HCT116 (cell line): Measurements from ENCODE around the gene CABLES1. TPM values are rescaled to one million over a fixed set of nuclear protein-coding genes. Genes with fewer than 3 reads are reported as not detected.

ENCODE experiments used
- ATAC-seq: fragments of 200-7000 bp; cut with Tn5 transposase; 2 replicates; pipeline ENCODE4 v1.9.1; 2020; ENCODE audit warnings: mild to moderate bottlenecking, moderate library complexity
- BruUV-seq: library from RNA; stranded (reverse); fragments of 400-500 nt; replicated peaks from 2 replicates; lab custom pipeline; 2021; lab: Mats Ljungman, UMichigan
- CTCF ChIA-PET: fragments of 300-600 bp; sonication (Branson Sonifier 250); formaldehyde crosslinking; loops from one replicate; lab custom pipeline; 2021; ENCODE audit warnings: antibody characterized with exemption; lab: Charles Lee
- POLR2A ChIA-PET: fragments of 300-600, 350-600 bp; sonication (Branson Sonifier 250); formaldehyde crosslinking; loops from one replicate; lab custom pipeline; 2021; ENCODE audit warnings: antibody characterized with exemption; lab: Charles Lee
- RAD21 ChIA-PET, 2 experiments: fragments of 300-600 bp; sonication (Branson Sonifier 250); formaldehyde crosslinking; loops; one replicate each; lab custom pipeline; 2023; ENCODE audit warnings: low total read pairs in 2 of 2; ENCODE audit not compliant: uncharacterized antibody in 2 of 2, unreplicated experiment in 2 of 2, low non-redundant PET in 1 of 2; lab: Charles Lee
- DNase-seq: peaks from one replicate; pipeline ENCODE4 v3.0.0-alpha.2; 2010; ENCODE audit warnings: low read depth, low spot score
- H2AFZ ChIP-seq: fragments of 200-600 bp; shearing (Covaris generic), sonication (generic); 2 replicates; pipeline ENCODE4 v1.6.1; 2017; ENCODE audit warnings: low read depth, mixed run types, mixed read lengths, antibody characterized with exemption, low read length; ENCODE audit not compliant: poor library complexity, severe bottlenecking
- H3K27ac ChIP-seq: 2 replicates; pipeline ENCODE4 v1.5.1; 2012; ENCODE audit warnings: low read depth, low read length
- H3K27me3 ChIP-seq: fragments of 200-600 bp; sonication (generic); 2 replicates; pipeline ENCODE4 v1.6.1; 2016; ENCODE audit warnings: mixed run types, low read length, mixed read lengths; ENCODE audit not compliant: insufficient read depth
- H3K36me3 ChIP-seq, 2 experiments: fragments of 200-500 bp in 1 of 2; fragments of 200-600 bp in 1 of 2; sonication (Bioruptor generic) in 1 of 2; sonication (generic) in 1 of 2; 2 replicates each; pipeline versions ENCODE4 v1.5.1 to v1.6.1; 2014 to 2016; ENCODE audit warnings: low read length in 2 of 2, inconsistent platforms in 1 of 2, mixed read lengths in 1 of 2, mixed run types in 1 of 2; ENCODE audit not compliant: insufficient read depth in 2 of 2, control insufficient read depth in 1 of 2
- H3K4me1 ChIP-seq, 2 experiments: fragments of 200-600 bp in 1 of 2; sonication (generic) in 1 of 2; 2 replicates each; pipeline versions ENCODE4 v1.5.1 to v1.6.1; 2012 to 2017; ENCODE audit warnings: low read length in 2 of 2, inconsistent platforms in 1 of 2, mild to moderate bottlenecking in 1 of 2, mixed read lengths in 1 of 2, mixed run types in 1 of 2, moderate library complexity in 1 of 2; ENCODE audit not compliant: insufficient read depth in 2 of 2, control insufficient read depth in 1 of 2
- H3K4me2 ChIP-seq: fragments of 200-600 bp; sonication (generic); 2 replicates; pipeline ENCODE4 v1.6.1; 2017; ENCODE audit warnings: mixed run types, low read length, mixed read lengths
- H3K4me3 ChIP-seq, 2 experiments: fragments of 200-600 bp in 1 of 2; sonication (generic) in 1 of 2; replicated peaks in 1 of 2; 2 replicates each; pipeline ENCODE4 v1.5.1; 2011 to 2016; ENCODE audit warnings: low read length in 2 of 2, control low read depth in 1 of 2, low read depth in 1 of 2, mild to moderate bottlenecking in 1 of 2, mixed read lengths in 1 of 2, mixed run types in 1 of 2
- H3K79me2 ChIP-seq: fragments of 200-600 bp; sonication (generic); 2 replicates; pipeline ENCODE4 v1.6.1; 2017; ENCODE audit warnings: mild to moderate bottlenecking, mixed run types, low read length, moderate library complexity, mixed read lengths; ENCODE audit not compliant: insufficient read depth
- H3K9ac ChIP-seq: fragments of 200-600 bp; sonication (generic); 2 replicates; pipeline ENCODE4 v1.6.1; 2016; ENCODE audit warnings: low read length, mixed read lengths
- H3K9me2 ChIP-seq: fragments of 200-600 bp; sonication (generic), shearing (Covaris generic); 2 replicates; pipeline ENCODE4 v1.6.1; 2017; ENCODE audit warnings: mixed run types, mild to moderate bottlenecking, moderate library complexity; ENCODE audit not compliant: insufficient read depth
- H3K9me3 ChIP-seq, 2 experiments: fragments of 200-500 bp in 1 of 2; fragments of 200-600 bp in 1 of 2; sonication (Bioruptor generic) in 1 of 2; sonication (generic) in 1 of 2; 2 replicates each; pipeline ENCODE4 v1.6.1; 2014 to 2017; ENCODE audit warnings: low read length in 2 of 2, mixed read lengths in 2 of 2, inconsistent platforms in 1 of 2, low read depth in 1 of 2, mild to moderate bottlenecking in 1 of 2, mixed run types in 1 of 2, moderate library complexity in 1 of 2; ENCODE audit not compliant: control insufficient read depth in 1 of 2, insufficient read depth in 1 of 2
- H4K20me1 ChIP-seq: fragments of 200-600 bp; sonication (generic), shearing (Covaris generic); 2 replicates; pipeline ENCODE4 v1.6.1; 2017; ENCODE audit warnings: mixed run types, mild to moderate bottlenecking, moderate library complexity; ENCODE audit not compliant: insufficient read depth
- ATF3 ChIP-seq: IDR thresholded peaks from 2 replicates; pipeline ENCODE4 v1.6.1; 2012
- CTCF ChIP-seq, 3 experiments: fragments of 200-600 bp in 1 of 3; sonication (generic) in 1 of 3; IDR thresholded peaks in 2 of 3; conservative IDR thresholded peaks in 1 of 3; 2 replicates each; pipeline ENCODE4 v1.5.1; 2012 to 2017; ENCODE audit warnings: low read depth in 2 of 3, low read length in 2 of 3, antibody characterized with exemption in 1 of 3, borderline replicate concordance in 1 of 3, control low read depth in 1 of 3, mild to moderate bottlenecking in 1 of 3, mixed read lengths in 1 of 3, mixed run types in 1 of 3, moderate library complexity in 1 of 3; ENCODE audit not compliant: insufficient read depth in 1 of 3
- EGR1 ChIP-seq: IDR thresholded peaks from 2 replicates; pipeline ENCODE4 v1.6.1; 2012; ENCODE audit warnings: low read depth
- ELF1 ChIP-seq: IDR thresholded peaks from 2 replicates; pipeline ENCODE4 v1.6.1; 2012; ENCODE audit warnings: low read depth, borderline replicate concordance
- EZH2phosphoT487 ChIP-seq: fragments of 200-600 bp; IDR thresholded peaks from 2 replicates; pipeline ENCODE4 v1.6.1; 2018; ENCODE audit warnings: antibody characterized with exemption, borderline replicate concordance
- FOSL1 ChIP-seq: IDR thresholded peaks from 2 replicates; pipeline ENCODE4 v1.6.1; 2012; ENCODE audit warnings: low read depth
- JUND ChIP-seq: IDR thresholded peaks from 2 replicates; pipeline ENCODE4 v1.6.1; 2012
- POLR2A ChIP-seq: IDR thresholded peaks from 2 replicates; pipeline ENCODE4 v1.7.0; 2011; ENCODE audit warnings: borderline replicate concordance; ENCODE audit not compliant: insufficient read depth, insufficient read length; ENCODE audit errors: extremely low read depth
- POLR2AphosphoS5 ChIP-seq: IDR thresholded peaks from 2 replicates; pipeline ENCODE4 v1.6.1; 2011; ENCODE audit warnings: mild to moderate bottlenecking, low read depth, low read length, moderate library complexity
- RAD21 ChIP-seq: IDR thresholded peaks from 2 replicates; pipeline ENCODE4 v1.6.1; 2012; ENCODE audit warnings: low read depth, mild to moderate bottlenecking
- REST ChIP-seq: IDR thresholded peaks from 2 replicates; pipeline ENCODE4 v1.6.1; 2012; ENCODE audit warnings: low read depth
- SIN3A ChIP-seq: IDR thresholded peaks from 2 replicates; pipeline ENCODE4 v1.6.1; 2012; ENCODE audit warnings: low read depth
- SP1 ChIP-seq: IDR thresholded peaks from 2 replicates; pipeline ENCODE4 v1.6.1; 2012; ENCODE audit warnings: low read depth
- TCF7L2 ChIP-seq: IDR thresholded peaks from 2 replicates; pipeline ENCODE4 v1.7.0; 2011; ENCODE audit warnings: borderline replicate concordance, inconsistent platforms; ENCODE audit not compliant: insufficient read depth, insufficient read length; ENCODE audit errors: extremely low read depth
- YY1 ChIP-seq: IDR thresholded peaks from 2 replicates; pipeline ENCODE4 v1.6.1; 2011; ENCODE audit warnings: low read length, low read depth, moderate library complexity, mild to moderate bottlenecking; ENCODE audit not compliant: insufficient replicate concordance; ENCODE audit errors: extremely low read depth
- ZBTB33 ChIP-seq: IDR thresholded peaks from 2 replicates; pipeline ENCODE4 v1.6.1; 2011; ENCODE audit warnings: mild to moderate bottlenecking, low read length, moderate library complexity; ENCODE audit not compliant: insufficient replicate concordance; ENCODE audit errors: extremely low read depth
- ZFX ChIP-seq: fragments of 450-650 bp; IDR thresholded peaks from 2 replicates; pipeline ENCODE4 v1.6.1; 2017
- intact Hi-C: fragments of 100-400 bp; cut with micrococcal nuclease; formaldehyde crosslinking; loops from 2 replicates; pipeline ENCODE4 v1.10.0; 2022
- total RNA-seq: library from RNA; stranded (reverse); gene quantifications from one replicate; pipeline ENCODE4 v1.2.1, GENCODE V29; 2021; ENCODE audit not compliant: unreplicated experiment

The CABLES1 gene
- total RNA-seq, 1 experiment from 2014 or later, result 7.7 TPM

- TF ChIP-seq SIN3A (no peak), CTCF (IDR thresholded peaks at IDR 0.05 in 2 of 3, conservative IDR thresholded peaks at IDR 0.05 in 1 of 3; ENCODE audit: borderline replicate concordance in 1 of 3, insufficient read depth in 1 of 3, low read depth in 2 of 3, low read length in 2 of 3) (no peak), SP1 (no peak), POLR2A (no peak), RAD21 (no peak), EGR1 (no peak), POLR2AphosphoS5 (no peak), EZH2phosphoT487 (no peak), YY1 (no peak), ZFX (no peak), REST (no peak), ELF1 (no peak), TCF7L2 (no peak), JUND (no peak), ATF3 (no peak), FOSL1 (no peak), ZBTB33 (no peak)
- ChIA-PET POLR2A (no interaction called here), CTCF (no interaction called here), RAD21 (no interaction called here)
- Histone ChIP-seq H3K27ac (no peak overlapping the region), H3K4me1 (0 out of 4 replicates have a peak, but pooled peaks cover 0 to 2% of the 10 kb centered on the region in 2 experiments), H4K20me1 (no peaks in the 10 kb centered on the region), H3K9ac (no peak overlapping the region), H2AFZ (no peak overlapping the region), H3K9me3 (no peaks in the 10 kb centered on the region), H3K4me3 (no peak overlapping the region), H3K79me2 (no peaks in the 10 kb centered on the region), H3K9me2 (no peaks in the 10 kb centered on the region), H3K36me3 (no peaks in the 10 kb centered on the region), H3K27me3 (no peaks in the 10 kb centered on the region), H3K4me2 (no peak overlapping the region)
- intact Hi-C loops, result no loop called here
- ATAC-seq, result no peak
- no TSS peak for BruUV-seq
- DNase-seq, result no peak
Observed at GRCh38 chr18:23235336-23235735, 100.1 kb downstream of the CABLES1 start.
